MM.1S (cell line): ENCODE results near the gene SLC35F5.

Experiments used
- CTCF ChIP-seq: fragments of 300-600 bp; sonication (generic); IDR thresholded peaks from 2 replicates; pipeline ENCODE4 v1.5.1; 2016; ENCODE audit warnings: antibody characterized with exemption, low read length, mixed read lengths
- EZH2 ChIP-seq: fragments of 300-600 bp; sonication (generic); optimal IDR thresholded peaks from 2 replicates; pipeline ENCODE3; 2017; ENCODE audit warnings: low read depth, mild to moderate bottlenecking, antibody characterized with exemption, low read length, mixed read lengths
- EZH2phosphoT487 ChIP-seq: fragments of 300-600 bp; sonication (generic); IDR thresholded peaks from 2 replicates; pipeline ENCODE4 v1.6.1; 2018; ENCODE audit warnings: antibody characterized with exemption, low read length

DNA sequence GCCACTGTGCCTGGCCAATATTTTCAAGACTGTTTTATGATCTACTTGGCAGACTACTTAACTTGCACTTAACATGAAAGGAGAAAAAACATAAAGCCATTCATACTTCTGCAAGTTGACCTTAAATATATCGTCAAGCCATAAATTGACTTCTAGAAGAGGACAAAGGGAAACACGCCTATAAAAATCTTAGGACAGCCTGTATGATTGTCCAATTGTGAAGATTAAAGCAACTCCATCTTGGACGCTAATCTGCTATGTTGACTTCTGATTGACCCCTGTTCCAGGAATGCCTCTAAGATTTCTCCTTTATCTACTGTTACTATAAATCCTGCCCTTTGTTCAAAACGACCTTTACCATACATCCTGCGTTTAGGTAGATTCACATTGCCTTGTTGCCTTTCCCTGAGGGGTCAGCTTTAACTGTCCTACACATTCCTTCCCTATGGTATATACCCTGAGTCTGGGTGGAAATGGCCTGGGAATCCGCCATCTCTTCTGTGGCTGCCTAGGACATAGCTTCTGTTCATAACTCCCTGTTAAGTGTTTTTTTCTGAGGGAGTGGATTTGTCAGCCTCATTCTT lies 40.2 kb upstream of the SLC35F5 start:
- TF ChIP-seq CTCF (no peak), EZH2 (no peak), EZH2phosphoT487 (no peak)
